GM12872 (cell line): Measurements from ENCODE around the gene IQSEC1.

Experiments used
- CTCF ChIP-seq: IDR thresholded peaks from 3 replicates; pipeline ENCODE4 v1.5.1; 2011; ENCODE audit warnings: low read depth, mild to moderate bottlenecking, low read length, moderate library complexity; ENCODE audit not compliant: insufficient read depth

The IQSEC1 gene

GRCh38 chr3:13023235-13023970, 49.8 kb downstream of the IQSEC1 start:
- TF ChIP-seq CTCF: no peak

- TF ChIP-seq CTCF: no peak
Measured at GRCh38 chr3:13022348-13023234, 50.6 kb downstream of the IQSEC1 start.

- TF ChIP-seq CTCF: no peak
Measured at GRCh38 chr3:13021141-13022114, 51.8 kb downstream of the IQSEC1 start.

GRCh38 chr3:13020159-13020750, 53.0 kb downstream of the IQSEC1 start:
- TF ChIP-seq CTCF: no peak

- TF ChIP-seq CTCF: no peak
Measured at GRCh38 chr3:13019243-13020095, 53.8 kb downstream of the IQSEC1 start.

- TF ChIP-seq CTCF: no peak
Measured at GRCh38 chr3:13018561-13019242, 54.5 kb downstream of the IQSEC1 start.
